Parathyroid adenoma (tissue), 2 donors: ENCODE data around the gene RBMS1.
A peak's percentile ranks its signal among the peaks of the same experiment; 100 is the strongest.

Experiments used
- H2AFZ ChIP-seq: fragments of 300-600 bp; sonication (generic); one replicate; pipeline ENCODE4 v1.7.0; 2017; ENCODE audit warnings: antibody characterized with exemption, mild to moderate bottlenecking
- H3K27ac ChIP-seq: fragments of 300-600 bp; sonication (generic); one replicate; pipeline ENCODE4 v1.7.0; 2017
- H3K27me3 ChIP-seq: fragments of 300-600 bp; sonication (generic); one replicate; pipeline ENCODE4 v1.7.0; 2017; ENCODE audit warnings: low read length; ENCODE audit not compliant: control insufficient read depth, insufficient read depth
- H3K36me3 ChIP-seq: fragments of 300-600 bp; sonication (generic); one replicate; pipeline ENCODE4 v1.7.0; 2017; ENCODE audit warnings: low read length; ENCODE audit not compliant: control insufficient read depth, insufficient read depth
- H3K4me1 ChIP-seq: fragments of 300-600 bp; sonication (generic); one replicate; pipeline ENCODE4 v1.7.0; 2017; ENCODE audit warnings: control low read depth
- H3K4me2 ChIP-seq: fragments of 300-600 bp; sonication (generic); one replicate; pipeline ENCODE4 v1.7.0; 2017; ENCODE audit warnings: low read length
- H3K4me3 ChIP-seq: fragments of 300-600 bp; sonication (generic); one replicate; pipeline ENCODE4 v1.7.0; 2017; ENCODE audit warnings: low read depth, low read length
- H3K79me2 ChIP-seq: fragments of 300-600 bp; sonication (generic); one replicate; pipeline ENCODE4 v1.7.0; 2017; ENCODE audit warnings: control low read depth
- H3K9ac ChIP-seq: fragments of 300-600 bp; sonication (generic); one replicate; pipeline ENCODE4 v1.7.0; 2017; ENCODE audit warnings: mild to moderate bottlenecking
- H3K9me3 ChIP-seq: fragments of 300-600 bp; sonication (generic); one replicate; pipeline ENCODE4 v1.7.0; 2017; ENCODE audit warnings: low read length; ENCODE audit not compliant: control insufficient read depth
- CTCF ChIP-seq: fragments of 300-600 bp; sonication (generic); IDR thresholded peaks from one replicate; pipeline ENCODE4 v1.7.0; 2017; ENCODE audit warnings: antibody characterized with exemption, mild to moderate bottlenecking
- donor health status: primary hyperparathyroidism.

RBMS1 gene

GRCh38 chr2:160380000-160380570, 113.5 kb downstream of the RBMS1 start:
- peaks cover 80% of the 10 kb centered on the region for H3K4me1 ChIP-seq
- no peak for TF ChIP-seq CTCF

GRCh38 chr2:160379399-160379798, 114.2 kb downstream of the RBMS1 start:
- Histone ChIP-seq H3K4me1 (peaks cover 78% of the 10 kb centered on the region), H3K4me2 (no peak overlapping the region), H3K9me3 (no peaks in the 10 kb centered on the region), H3K36me3 (no peaks in the 10 kb centered on the region), H3K79me2 (peaks cover 69% of the 10 kb centered on the region), H3K9ac (no peak overlapping the region), H2AFZ (no peak overlapping the region), H3K27me3 (no peaks in the 10 kb centered on the region), H3K27ac (peak overlapping the region; percentile 94), H3K4me3 (no peak overlapping the region)
- TF ChIP-seq CTCF: no peak

More at GRCh38 chr2:160380000-160380570, 113.5 kb downstream of the RBMS1 start:
- Histone ChIP-seq H2AFZ (no peak overlapping the region), H3K4me3 (no peak overlapping the region), H3K79me2 (peaks cover 69% of the 10 kb centered on the region), H3K36me3 (no peaks in the 10 kb centered on the region), H3K27ac (peak overlapping the region; percentile 94), H3K9me3 (no peaks in the 10 kb centered on the region), H3K9ac (no peak overlapping the region), H3K4me2 (no peak overlapping the region), H3K27me3 (no peaks in the 10 kb centered on the region)

GRCh38 chr2:160377204-160377995, 116.2 kb downstream of the RBMS1 start:
- Histone ChIP-seq H3K4me1 (peaks cover 80% of the 10 kb centered on the region), H3K79me2 (peaks cover 72% of the 10 kb centered on the region), H3K36me3 (no peaks in the 10 kb centered on the region), H3K4me3 (no peak overlapping the region), H2AFZ (no peak overlapping the region), H3K27ac (peak overlapping the region; percentile 58), H3K27me3 (no peaks in the 10 kb centered on the region), H3K9me3 (no peaks in the 10 kb centered on the region), H3K4me2 (no peak overlapping the region), H3K9ac (no peak overlapping the region)
- peak; percentile 30 for TF ChIP-seq CTCF

GRCh38 chr2:160376576-160376975, 117.0 kb downstream of the RBMS1 start:
- H3K79me2 ChIP-seq: peaks cover 75% of the 10 kb centered on the region
- H2AFZ ChIP-seq: no peak overlapping the region
- no peak overlapping the region for H3K4me2 ChIP-seq
- H3K36me3 ChIP-seq: no peaks in the 10 kb centered on the region
- H3K9me3 ChIP-seq: no peaks in the 10 kb centered on the region
- H3K4me3 ChIP-seq: no peak overlapping the region
- no peaks in the 10 kb centered on the region for H3K27me3 ChIP-seq
- no peak for TF ChIP-seq CTCF
- H3K4me1 ChIP-seq: peaks cover 78% of the 10 kb centered on the region
- peak overlapping the region; percentile 58 for H3K27ac ChIP-seq
- H3K9ac ChIP-seq: no peak overlapping the region
